ENCODE results near the gene SMC3.
"Not testable (repeated sequence)": the region's sequence is repeated elsewhere in the genome, so short reads cannot be mapped to it uniquely, and the experiment has no call there.

Gene SMC3

GRCh38 chr10:110591760-110592159 lies 24.3 kb downstream of the SMC3 start:
- no peak for DNase-seq

- DNase-seq = no peak
These were observed 30.0 kb downstream of the SMC3 start for GRCh38 chr10:110597476-110597875.

GRCh38 chr10:110600487-110601101 lies 33.1 kb downstream of the SMC3 start:
- peak; percentile 55 to 70 for DNase-seq

- DNase-seq = no peak
These were observed 34.1 kb downstream of the SMC3 start for GRCh38 chr10:110601581-110601980.

- DNase-seq = no peak
These were observed 40.6 kb downstream of the SMC3 start for GRCh38 chr10:110608087-110608486.

- no peak for DNase-seq
These were observed 42.1 kb downstream of the SMC3 start for GRCh38 chr10:110609605-110610004.

- peak; percentile 30 to 63 for DNase-seq
These were observed 42.8 kb downstream of the SMC3 start for GRCh38 chr10:110610308-110610774.

- DNase-seq = not testable (repeated sequence)
These were observed 43.3 kb downstream of the SMC3 start for GRCh38 chr10:110610781-110611180.

GRCh38 chr10:110612087-110612486 lies 44.6 kb downstream of the SMC3 start:
- peak; percentile 21 to 39 for DNase-seq

- no peak for DNase-seq
These were observed 45.1 kb downstream of the SMC3 start for GRCh38 chr10:110612629-110613028.

GRCh38 chr10:110613341-110613995 lies 46.0 kb downstream of the SMC3 start:
- peak in 1 of 2 donors; percentile 79 for DNase-seq

- DNase-seq = no peak
These were observed 46.6 kb downstream of the SMC3 start for GRCh38 chr10:110613996-110614495.

GRCh38 chr10:110615057-110615747 lies 47.7 kb downstream of the SMC3 start:
- DNase-seq = no peak

GRCh38 chr10:110616493-110617033 lies 49.1 kb downstream of the SMC3 start:
- DNase-seq = no peak

- DNase-seq = peak; percentile 55 to 91
These were observed 50.1 kb downstream of the SMC3 start for GRCh38 chr10:110617425-110618229.

GRCh38 chr10:110618230-110618610 lies 50.7 kb downstream of the SMC3 start:
- peak; percentile 65 to 97 for DNase-seq

GRCh38 chr10:110619514-110620397 lies 52.3 kb downstream of the SMC3 start:
- DNase-seq = no peak

GRCh38 chr10:110620398-110620719 lies 52.9 kb downstream of the SMC3 start:
- no peak for DNase-seq

GRCh38 chr10:110623316-110623715 lies 55.8 kb downstream of the SMC3 start:
- DNase-seq = not testable (repeated sequence)

- no peak for DNase-seq
These were observed 57.9 kb downstream of the SMC3 start for GRCh38 chr10:110625356-110625894.
